AG10803 (cell line): Measurements from ENCODE around the gene RAB40B.

Source experiments
- DNase-seq: peaks from one replicate; pipeline ENCODE4 v3.0.0; 2010; ENCODE audit warnings: low read depth
- H3K4me3 ChIP-seq: 2 replicates; pipeline ENCODE4 v1.5.1; 2011; ENCODE audit warnings: mild to moderate bottlenecking, low read length, control low read depth
- CTCF ChIP-seq: conservative IDR thresholded peaks from 2 replicates; pipeline ENCODE4 v1.5.1; 2011; ENCODE audit warnings: mild to moderate bottlenecking, low read length, control low read depth, inconsistent platforms

Gene RAB40B

GRCh38 chr17:82693168-82693867 lies 5.2 kb downstream of the RAB40B start:
- TF ChIP-seq CTCF = no peak
- H3K4me3 ChIP-seq = no peak overlapping the region
- DNase-seq = no peak

GRCh38 chr17:82692268-82692667 lies 6.2 kb downstream of the RAB40B start:
- no peak for TF ChIP-seq CTCF

GRCh38 chr17:82691714-82692113 lies 6.8 kb downstream of the RAB40B start:
- no peak overlapping the region for H3K4me3 ChIP-seq
- TF ChIP-seq CTCF = no peak
- DNase-seq = no peak

More at GRCh38 chr17:82692268-82692667, 6.2 kb downstream of the RAB40B start:
- no peak overlapping the region for H3K4me3 ChIP-seq
- no peak for DNase-seq

GRCh38 chr17:82690786-82691489 lies 7.6 kb downstream of the RAB40B start:
- no peak for TF ChIP-seq CTCF
- no peak for DNase-seq
- H3K4me3 ChIP-seq = no peak overlapping the region

GRCh38 chr17:82689077-82689476 lies 9.4 kb downstream of the RAB40B start:
- H3K4me3 ChIP-seq = no peak overlapping the region
- no peak for TF ChIP-seq CTCF
- no peak for DNase-seq

GRCh38 chr17:82687871-82688270 lies 10.6 kb downstream of the RAB40B start:
- no peak overlapping the region for H3K4me3 ChIP-seq
- TF ChIP-seq CTCF = no peak
- DNase-seq = no peak

- no peak overlapping the region for H3K4me3 ChIP-seq
- TF ChIP-seq CTCF = no peak
- DNase-seq = no peak
Observed at GRCh38 chr17:82687375-82687861, 11.1 kb downstream of the RAB40B start.
